ENCODE measurements around the gene ADA.
A peak's percentile ranks its signal among the peaks of the same experiment; 100 is the strongest.

Gene ADA

DNA sequence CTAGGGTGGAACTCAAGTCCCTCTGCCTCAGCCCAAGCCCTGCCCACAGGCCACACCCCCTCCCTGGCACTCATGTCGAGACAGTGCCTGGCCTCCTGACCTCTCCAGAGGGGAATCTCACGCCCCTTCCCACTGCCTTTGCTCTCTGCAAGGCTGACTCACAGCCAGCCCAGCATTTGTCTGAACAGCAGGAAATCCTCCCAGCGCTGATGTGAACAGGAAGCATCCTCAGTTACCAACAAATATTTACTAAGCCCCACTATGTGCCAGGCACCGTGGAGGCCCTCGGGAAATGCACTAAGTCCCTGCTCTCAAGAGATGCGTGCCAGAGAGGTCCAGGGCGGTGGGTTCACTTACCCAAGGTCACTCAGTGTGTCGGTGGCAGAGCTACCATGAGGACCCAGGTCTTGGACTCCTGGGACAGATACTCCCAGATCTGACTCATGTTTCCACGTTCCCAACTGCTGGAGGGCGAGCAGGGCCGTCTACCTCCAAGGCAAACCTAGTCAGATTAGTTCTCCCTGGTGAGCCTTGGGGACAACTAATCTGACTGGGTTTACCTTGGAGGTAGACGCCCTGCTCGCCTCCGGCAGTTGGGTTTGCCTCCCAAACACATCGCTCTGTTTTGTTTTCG lies 7.8 kb downstream of the ADA start:
- peak overlapping the region; percentile 83 for H3K4me2 ChIP-seq (ENCODE audit: low read depth, low read length, poor library complexity, severe bottlenecking)
- H3K4me3 ChIP-seq (ENCODE audit: low read length, poor library complexity, severe bottlenecking) = peak overlapping the region; percentile 68
- H3K79me2 ChIP-seq (ENCODE audit: insufficient read depth, low read length) = peaks cover 79% of the 10 kb centered on the region
- no peak overlapping the region for H2AFZ ChIP-seq (ENCODE audit: low read length)
- H3F3A ChIP-seq (ENCODE audit: low read depth) = peaks cover 17% of the 10 kb centered on the region
- H3K9me2 ChIP-seq (replicated peaks; ENCODE audit: low read depth, low read length) = no peaks in the 10 kb centered on the region
- no peak for TF ChIP-seq EZH2phosphoT487 (IDR thresholded peaks at IDR 0.05; ENCODE audit: borderline replicate concordance)
- TF ChIP-seq, protein P1, sequence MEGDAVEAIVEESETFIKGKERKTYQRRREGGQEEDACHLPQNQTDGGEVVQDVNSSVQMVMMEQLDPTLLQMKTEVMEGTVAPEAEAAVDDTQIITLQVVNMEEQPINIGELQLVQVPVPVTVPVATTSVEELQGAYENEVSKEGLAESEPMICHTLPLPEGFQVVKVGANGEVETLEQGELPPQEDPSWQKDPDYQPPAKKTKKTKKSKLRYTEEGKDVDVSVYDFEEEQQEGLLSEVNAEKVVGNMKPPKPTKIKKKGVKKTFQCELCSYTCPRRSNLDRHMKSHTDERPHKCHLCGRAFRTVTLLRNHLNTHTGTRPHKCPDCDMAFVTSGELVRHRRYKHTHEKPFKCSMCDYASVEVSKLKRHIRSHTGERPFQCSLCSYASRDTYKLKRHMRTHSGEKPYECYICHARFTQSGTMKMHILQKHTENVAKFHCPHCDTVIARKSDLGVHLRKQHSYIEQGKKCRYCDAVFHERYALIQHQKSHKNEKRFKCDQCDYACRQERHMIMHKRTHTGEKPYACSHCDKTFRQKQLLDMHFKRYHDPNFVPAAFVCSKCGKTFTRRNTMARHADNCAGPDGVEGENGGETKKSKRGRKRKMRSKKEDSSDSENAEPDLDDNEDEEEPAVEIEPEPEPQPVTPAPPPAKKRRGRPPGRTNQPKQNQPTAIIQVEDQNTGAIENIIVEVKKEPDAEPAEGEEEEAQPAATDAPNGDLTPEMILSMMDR (conservative IDR thresholded peaks at IDR 0.05; ENCODE audit: low read length) = no peak
- H3K9me3 ChIP-seq (ENCODE audit: insufficient read depth, low read depth, low read length) = no peaks in the 10 kb centered on the region
- peak overlapping the region; percentile 83 for H3K9ac ChIP-seq (ENCODE audit: low read depth, low read length, poor library complexity, severe bottlenecking)
- no peaks in the 10 kb centered on the region for H3K27me3 ChIP-seq (ENCODE audit: insufficient read depth, low read length, poor library complexity, severe bottlenecking)
- H3K4me1 ChIP-seq (ENCODE audit: insufficient read depth, low read length, poor library complexity, severe bottlenecking) = peaks cover 76% of the 10 kb centered on the region
- no peaks in the 10 kb centered on the region for H4K20me1 ChIP-seq (ENCODE audit: insufficient read depth, low read length, poor library complexity, severe bottlenecking)
- H3K36me3 ChIP-seq (ENCODE audit: insufficient read depth, low read length) = peaks cover 7% of the 10 kb centered on the region; the same call in 1 of the 2 replicates

DNA sequence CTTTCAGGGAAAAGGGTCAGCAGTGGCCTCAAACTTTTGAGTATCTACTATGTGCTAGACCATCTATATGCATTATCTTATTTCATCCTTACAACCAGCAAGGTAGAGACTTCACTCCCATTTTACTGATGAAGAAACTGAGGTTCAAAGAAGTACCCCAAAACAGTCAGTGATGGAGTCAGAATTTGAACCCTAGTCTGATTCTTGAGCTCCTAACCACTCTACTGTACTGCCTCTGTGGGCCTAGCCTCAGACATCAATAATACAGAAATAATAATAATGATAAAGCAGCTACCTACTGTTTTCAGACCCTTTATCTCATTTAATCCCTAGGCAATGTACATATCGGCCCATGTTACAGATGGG lies 8.4 kb downstream of the ADA start:
- Histone ChIP-seq H3K4me1 (ENCODE audit: insufficient read depth, low read length, poor library complexity, severe bottlenecking) (peaks cover 70% of the 10 kb centered on the region), H3K79me2 (ENCODE audit: insufficient read depth, low read length) (peaks cover 74% of the 10 kb centered on the region), H3K9ac (ENCODE audit: low read depth, low read length, poor library complexity, severe bottlenecking) (peak overlapping the region; percentile 83)

DNA sequence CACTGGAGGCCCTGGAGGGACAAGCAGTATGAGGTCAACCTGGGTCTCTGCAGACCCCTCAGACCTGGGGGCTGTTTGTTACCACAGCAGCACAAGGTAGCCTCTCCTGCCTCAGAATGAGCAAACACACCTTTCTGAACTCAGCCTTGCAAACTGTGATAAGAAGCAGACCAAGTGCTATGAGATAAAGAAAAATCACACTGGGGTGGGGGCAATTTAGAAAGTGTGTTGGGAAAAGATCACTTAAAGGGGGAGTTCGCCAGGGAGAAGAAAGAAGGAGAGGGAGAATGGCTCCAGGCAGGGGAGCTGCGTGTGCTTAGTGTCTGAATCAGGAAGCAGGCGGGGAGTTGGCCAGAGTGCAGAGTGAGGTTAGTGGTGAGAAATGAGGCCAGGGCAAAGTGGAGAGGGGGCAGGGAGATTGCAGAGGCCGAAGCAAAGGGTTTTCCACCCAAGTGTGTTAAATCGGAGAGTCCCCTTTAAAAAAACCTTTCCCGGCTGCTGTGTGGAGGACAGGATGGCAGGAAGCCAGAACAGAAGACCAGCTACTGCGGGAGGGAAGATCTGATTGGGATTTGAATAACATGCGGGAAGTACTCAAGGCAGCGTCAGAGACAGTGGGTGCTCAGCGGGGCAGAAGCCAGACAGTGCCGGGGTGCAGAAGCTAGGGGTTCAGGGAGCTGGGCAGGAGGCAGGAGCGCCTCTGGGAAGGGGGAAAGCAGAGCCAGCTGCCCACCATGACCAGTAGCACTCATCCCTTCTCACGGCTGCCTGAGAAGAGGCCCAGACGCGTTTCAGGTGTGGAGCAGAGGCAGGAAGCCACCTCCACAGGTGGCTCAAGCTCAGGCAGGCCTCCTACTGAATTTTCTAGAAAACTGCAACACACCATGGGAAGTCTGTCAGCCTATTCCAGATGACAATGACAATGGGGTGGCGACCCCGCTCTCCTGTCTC lies 9.0 kb downstream of the ADA start:
- Histone ChIP-seq H3K9ac (ENCODE audit: low read depth, low read length, poor library complexity, severe bottlenecking) (peak overlapping the region; percentile 83), H3K36me3 (ENCODE audit: insufficient read depth, low read length) (peaks cover 7% of the 10 kb centered on the region; the same call in 1 of the 2 replicates), H3K79me2 (ENCODE audit: insufficient read depth, low read length) (peaks cover 68% of the 10 kb centered on the region), H2AFZ (ENCODE audit: low read length) (no peak overlapping the region), H3K9me3 (ENCODE audit: insufficient read depth, low read depth, low read length) (no peaks in the 10 kb centered on the region), H3F3A (ENCODE audit: low read depth) (peaks cover 17% of the 10 kb centered on the region), H3K4me3 (ENCODE audit: low read length, poor library complexity, severe bottlenecking) (peak overlapping the region; percentile 68), H3K4me1 (ENCODE audit: insufficient read depth, low read length, poor library complexity, severe bottlenecking) (peaks cover 63% of the 10 kb centered on the region), H3K9me2 (replicated peaks; ENCODE audit: low read depth, low read length) (no peaks in the 10 kb centered on the region), H3K27me3 (ENCODE audit: insufficient read depth, low read length, poor library complexity, severe bottlenecking) (no peaks in the 10 kb centered on the region), H4K20me1 (ENCODE audit: insufficient read depth, low read length, poor library complexity, severe bottlenecking) (no peaks in the 10 kb centered on the region), H3K4me2 (ENCODE audit: low read depth, low read length, poor library complexity, severe bottlenecking) (peak overlapping the region; percentile 83)
- TF ChIP-seq EZH2phosphoT487 (IDR thresholded peaks at IDR 0.05; ENCODE audit: borderline replicate concordance) = no peak
- TF ChIP-seq, protein P1 (conservative IDR thresholded peaks at IDR 0.05; ENCODE audit: low read length) = peak; percentile 24; the same call in 1 of the 2 replicates

More for the DNA sequence above, 8.4 kb downstream of the ADA start:
- Histone ChIP-seq H4K20me1 (ENCODE audit: insufficient read depth, low read length, poor library complexity, severe bottlenecking) (no peaks in the 10 kb centered on the region), H3K9me3 (ENCODE audit: insufficient read depth, low read depth, low read length) (no peaks in the 10 kb centered on the region), H3F3A (ENCODE audit: low read depth) (peaks cover 17% of the 10 kb centered on the region), H3K4me2 (ENCODE audit: low read depth, low read length, poor library complexity, severe bottlenecking) (peak overlapping the region; percentile 83), H2AFZ (ENCODE audit: low read length) (no peak overlapping the region), H3K9me2 (replicated peaks; ENCODE audit: low read depth, low read length) (no peaks in the 10 kb centered on the region), H3K4me3 (ENCODE audit: low read length, poor library complexity, severe bottlenecking) (peak overlapping the region; percentile 68), H3K36me3 (ENCODE audit: insufficient read depth, low read length) (peaks cover 7% of the 10 kb centered on the region; the same call in 1 of the 2 replicates), H3K27me3 (ENCODE audit: insufficient read depth, low read length, poor library complexity, severe bottlenecking) (no peaks in the 10 kb centered on the region)
- TF ChIP-seq EZH2phosphoT487 (IDR thresholded peaks at IDR 0.05; ENCODE audit: borderline replicate concordance) = no peak
- TF ChIP-seq, protein P1 (conservative IDR thresholded peaks at IDR 0.05; ENCODE audit: low read length) = no peak
